HFF-Myc (cell line): Measurements from ENCODE around the gene AGBL5.
"Not testable (repeated sequence)": the region's sequence is repeated elsewhere in the genome, so short reads cannot be mapped to it uniquely, and the experiment has no call there.

ENCODE experiments used
- DNase-seq: peaks from one replicate; pipeline ENCODE4 v3.0.0-alpha.2; 2011; ENCODE audit warnings: low read depth; ENCODE audit errors: extremely low read depth
- H3K4me3 ChIP-seq: replicated peaks from 2 replicates; pipeline ENCODE4 v1.5.1; 2011; ENCODE audit warnings: low read depth, mild to moderate bottlenecking, control low read depth, low read length
- CTCF ChIP-seq: IDR thresholded peaks from 2 replicates; pipeline ENCODE4 v1.5.1; 2012; ENCODE audit warnings: mild to moderate bottlenecking, low read depth, low read length, control low read depth; ENCODE audit errors: missing control alignments

Gene AGBL5

GRCh38 chr2:27071277-27071989 lies 20.0 kb downstream of the AGBL5 start, which contains the start of gene OST4:
Gene OST4 (minus strand): TSS chr2:27071654.
- peak within 1 kb of the TSS; percentile 98 for H3K4me3 ChIP-seq
- no peak for TF ChIP-seq CTCF
- peak; percentile 57 for DNase-seq

- peak; percentile 37 for DNase-seq
- H3K4me3 ChIP-seq, result peak overlapping the region; percentile 98
- TF ChIP-seq CTCF, result no peak
Measured at GRCh38 chr2:27071990-27072830, 20.7 kb downstream of the AGBL5 start.

GRCh38 chr2:27072920-27073319 lies 21.5 kb downstream of the AGBL5 start:
- no peak overlapping the region; the same call in 1 of the 2 replicates for H3K4me3 ChIP-seq
- no peak for DNase-seq
- TF ChIP-seq CTCF, result no peak

GRCh38 chr2:27073782-27074181 lies 22.3 kb downstream of the AGBL5 start:
- no peak for TF ChIP-seq CTCF
- no peak overlapping the region for H3K4me3 ChIP-seq
- DNase-seq, result no peak

GRCh38 chr2:27074738-27075565 lies 23.5 kb downstream of the AGBL5 start:
- DNase-seq, result no peak
- no peak overlapping the region for H3K4me3 ChIP-seq
- TF ChIP-seq CTCF, result no peak

- not testable (repeated sequence) for DNase-seq, H3K4me3 ChIP-seq
Measured at GRCh38 chr2:27075566-27075871, 24.1 kb downstream of the AGBL5 start.

- no peak for TF ChIP-seq CTCF
- no peak for DNase-seq
- H3K4me3 ChIP-seq, result no peak overlapping the region
Measured at GRCh38 chr2:27076323-27076722, 24.9 kb downstream of the AGBL5 start.
